Stimulated activated CD4-positive, alpha-beta T cell treated with anti-CD3 and anti-CD28 coated beads, TNF-alpha, amount 100 ng/mL, for 48 hours (primary cell): ENCODE measurements around the gene UBTF.

Experiments
- DNase-seq, 3 donors: peaks; one replicate each; pipeline ENCODE4 v3.0.0-alpha.2; 2020; ENCODE audit warnings: low read depth in 3 of 3

Gene UBTF

GRCh38 chr17:44213403-44214229 lies 5.9 kb downstream of the UBTF start:
- DNase-seq = no peak

DNA sequence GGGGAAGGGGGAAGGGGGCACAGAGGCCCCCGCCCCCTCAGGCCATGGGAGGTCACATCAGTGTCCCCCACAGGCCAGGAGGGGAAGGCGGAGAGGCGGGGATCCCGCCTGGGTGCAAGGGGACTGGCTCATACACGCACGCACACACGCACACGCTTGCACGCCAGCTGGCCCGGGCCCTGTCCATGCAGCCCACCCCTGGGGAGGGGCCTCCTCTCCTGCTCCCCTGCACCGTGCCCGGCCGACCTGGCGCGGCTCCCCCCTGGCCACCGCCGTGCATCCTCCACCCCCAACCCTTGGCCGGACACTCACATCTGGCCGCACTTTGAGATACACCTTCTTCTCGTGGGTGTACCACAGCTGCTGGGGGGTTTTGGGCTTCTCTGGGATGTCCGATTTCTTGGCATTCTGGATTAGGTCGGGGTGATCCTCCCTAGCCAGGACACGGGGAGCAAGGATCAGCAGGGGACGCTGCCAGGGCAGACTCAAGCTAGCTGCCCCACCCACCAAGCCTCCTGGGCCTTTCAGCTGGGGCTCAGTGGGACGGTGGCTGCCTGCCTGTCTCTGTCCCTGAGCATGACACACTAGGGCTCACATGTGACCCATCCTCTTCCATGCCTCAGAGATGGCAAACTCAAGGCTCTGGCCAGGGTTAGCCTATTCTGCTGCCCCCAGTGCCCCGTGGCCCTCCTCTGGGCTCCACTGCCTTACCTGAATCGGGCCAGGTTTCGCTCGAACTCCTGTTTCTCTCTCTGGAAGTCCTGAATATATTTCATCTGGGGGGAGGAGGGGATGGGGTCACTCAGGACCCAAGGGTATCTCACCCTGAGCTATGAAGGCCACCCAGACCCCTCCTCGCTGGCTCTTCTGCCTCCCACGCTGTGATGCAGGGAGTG lies 6.7 kb downstream of the UBTF start:
- no peak for DNase-seq

- no peak for DNase-seq
Observed at GRCh38 chr17:44211281-44212265, 7.9 kb downstream of the UBTF start.

- DNase-seq = peak; percentile 86 to 88 (median 87)
Observed at GRCh38 chr17:44210342-44211192, 8.9 kb downstream of the UBTF start.

DNA sequence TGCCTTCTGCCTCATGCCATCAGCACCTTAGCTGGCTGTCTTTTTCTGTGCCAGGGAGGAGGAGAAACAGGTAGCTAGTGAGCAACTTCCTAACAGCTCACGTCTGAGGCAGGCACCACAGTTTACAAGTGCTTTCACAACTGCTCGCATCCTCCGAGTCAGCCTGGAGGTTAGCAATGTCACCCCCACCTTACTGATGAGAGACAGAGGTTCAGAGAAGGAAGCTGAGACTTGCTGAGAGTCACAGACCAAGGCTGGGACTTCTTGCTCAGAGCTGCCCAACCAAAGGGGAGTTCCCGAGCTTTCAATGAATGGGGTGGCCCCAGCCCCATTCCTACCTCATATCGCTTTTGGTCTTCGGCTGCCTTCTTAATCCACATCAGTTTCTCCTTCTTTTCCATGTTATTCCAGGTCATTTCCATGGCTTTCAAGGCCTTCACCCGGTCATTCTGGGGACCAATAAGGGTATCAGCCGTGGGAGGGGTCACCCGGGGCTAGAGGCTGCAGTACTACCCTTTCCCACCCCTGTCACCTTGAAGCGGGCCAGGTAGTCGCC lies 9.6 kb downstream of the UBTF start:
- peak in 2 of 3 donors; percentile 55 to 70 for DNase-seq

DNA sequence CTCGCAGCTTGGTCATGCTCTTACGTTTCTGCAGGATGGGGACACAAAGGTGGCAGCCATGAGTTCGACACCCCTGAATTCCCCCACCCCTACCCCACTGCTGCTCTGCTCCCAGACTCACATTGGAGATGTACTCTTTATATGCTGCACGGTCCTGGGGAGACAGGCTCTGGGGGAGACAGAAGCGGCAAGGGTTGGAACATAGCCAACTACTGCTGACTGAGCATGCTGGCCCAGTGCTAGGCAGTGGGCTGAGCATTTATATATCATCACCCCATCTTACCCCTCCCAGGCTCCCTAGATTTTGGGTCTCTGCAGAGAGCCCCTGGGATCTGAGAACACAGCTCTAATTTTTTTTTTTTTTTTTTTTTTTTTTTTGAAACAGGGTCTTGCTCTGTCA lies 11.7 kb downstream of the UBTF start:
- DNase-seq = no peak

- DNase-seq = no peak
Observed at GRCh38 chr17:44207319-44207718, 12.2 kb downstream of the UBTF start.

DNA sequence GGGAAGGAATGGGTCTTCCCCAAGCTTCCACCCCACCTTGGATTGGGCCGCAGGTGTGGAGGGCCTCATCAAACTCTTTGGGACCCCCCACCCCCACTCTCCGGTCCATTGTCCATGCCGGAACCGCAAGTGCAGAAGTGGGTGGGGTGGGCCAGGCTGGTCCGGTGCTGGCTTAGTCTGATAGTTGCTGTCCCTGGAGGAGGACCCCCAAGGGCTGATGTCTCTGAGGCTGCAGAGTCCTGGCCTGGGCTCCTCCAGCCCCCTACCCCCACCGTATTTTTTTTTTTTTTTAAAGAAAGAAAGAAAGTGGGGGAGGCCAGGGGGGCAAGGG lies 12.7 kb downstream of the UBTF start:
- no peak for DNase-seq

GRCh38 chr17:44205962-44206824 lies 13.3 kb downstream of the UBTF start:
- no peak for DNase-seq

DNA sequence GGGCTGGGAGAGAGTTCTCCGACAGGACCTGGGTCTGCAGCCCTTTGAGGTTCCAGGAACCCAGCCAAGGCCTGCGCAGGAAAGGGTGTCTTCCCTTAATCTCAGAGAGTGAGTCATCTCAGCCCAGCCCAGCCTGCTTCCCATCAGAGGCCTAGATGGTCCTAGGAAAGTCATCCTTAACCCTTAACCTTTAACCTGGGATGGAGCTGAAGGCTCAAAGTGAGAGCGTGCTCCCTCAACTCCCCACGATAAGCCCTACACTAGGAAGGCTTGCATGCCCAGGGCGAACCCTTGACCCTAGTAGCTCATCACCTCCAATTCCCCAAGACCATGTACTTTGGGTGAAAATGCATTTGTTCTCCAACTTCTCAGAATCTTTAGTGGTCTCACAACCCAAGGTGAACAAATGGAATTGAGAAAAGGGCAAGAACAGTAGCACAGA lies 15.0 kb downstream of the UBTF start:
- DNase-seq = no peak

DNA sequence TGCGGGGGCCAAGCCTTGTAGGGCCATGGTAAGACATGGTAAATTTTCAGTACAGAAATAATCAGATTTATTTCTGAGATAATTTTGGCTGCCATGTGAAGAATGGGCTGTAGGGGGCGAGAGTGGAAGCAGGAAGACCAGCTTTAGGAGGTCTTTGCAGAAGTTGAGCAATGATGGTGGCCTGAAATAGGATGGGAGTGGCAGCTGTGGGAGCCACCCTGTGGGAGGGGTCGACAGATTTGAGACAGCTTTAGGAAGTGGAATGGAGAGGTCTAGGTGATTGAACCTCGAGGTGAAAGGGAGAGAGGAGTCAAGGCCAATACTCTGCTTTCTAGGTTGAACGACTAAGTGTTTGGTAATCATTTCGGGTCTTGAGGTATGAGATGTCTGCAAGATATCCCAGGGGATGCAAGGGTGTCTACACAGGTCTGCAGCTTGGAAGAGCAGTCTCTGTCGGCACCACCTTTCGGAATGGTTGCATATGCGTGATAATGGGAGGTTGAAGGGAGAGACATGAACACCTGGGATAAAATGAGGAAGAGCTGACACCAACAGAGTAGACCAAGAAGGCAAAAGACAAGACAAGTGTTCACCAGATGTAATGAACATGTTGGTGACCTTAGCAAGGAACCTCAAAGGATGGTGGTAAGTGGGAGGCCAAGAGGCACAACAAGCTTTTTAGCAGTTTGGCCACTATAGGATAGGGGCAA lies 15.6 kb downstream of the UBTF start:
- peak in 1 of 3 donors; percentile 53 for DNase-seq

DNA sequence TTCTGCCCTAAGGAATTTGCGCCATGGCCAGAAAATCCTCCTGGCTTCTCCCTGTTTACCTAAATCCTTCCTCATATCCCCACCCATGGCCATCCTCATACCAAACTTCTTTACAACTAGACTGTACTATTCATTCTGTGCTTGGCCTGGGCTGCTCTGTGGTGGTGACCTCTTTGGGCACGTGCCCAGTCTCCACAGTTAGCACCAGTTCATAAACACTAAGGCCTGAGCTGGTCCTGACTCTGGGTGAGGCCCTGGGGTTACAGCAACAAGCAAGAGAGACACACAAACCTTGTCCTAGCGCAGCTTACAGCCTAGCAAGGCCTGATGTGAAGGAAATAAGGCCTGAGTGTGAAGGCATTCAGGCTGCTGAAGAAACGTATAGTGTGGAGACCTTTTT lies 16.7 kb downstream of the UBTF start:
- no peak for DNase-seq

DNA sequence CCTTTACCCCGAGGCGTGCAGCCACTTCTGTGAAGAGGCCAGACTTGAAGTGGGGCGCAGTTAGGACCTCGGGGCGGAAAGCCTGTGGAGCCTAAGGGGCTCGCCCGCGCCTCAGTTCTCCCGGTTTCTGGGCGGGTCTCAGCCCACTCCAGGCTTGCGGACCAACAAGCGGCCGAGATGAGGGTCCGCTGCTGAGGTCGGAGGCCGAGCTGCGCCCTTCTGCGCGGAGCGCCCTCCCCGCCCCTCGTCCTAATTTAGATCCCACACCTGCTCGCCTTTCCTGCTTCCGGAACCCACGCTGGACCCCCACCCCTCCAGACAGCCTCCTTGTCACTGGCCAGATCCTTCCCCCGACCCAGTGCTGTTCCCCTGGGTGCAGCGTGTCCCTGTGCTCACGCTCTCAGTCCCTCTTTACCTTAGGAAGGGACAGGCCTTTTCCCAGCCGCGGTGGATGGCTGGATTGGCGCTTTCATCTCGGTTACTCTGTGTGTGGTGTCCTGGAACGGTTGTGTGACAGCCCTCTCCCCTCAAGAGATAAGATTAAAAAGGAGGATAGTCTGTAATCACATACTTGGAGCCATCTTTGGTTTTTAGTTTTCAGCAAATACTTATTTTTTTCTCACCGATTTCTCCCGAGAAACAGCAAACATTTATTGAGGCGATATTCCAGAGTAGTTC lies 18.9 kb downstream of the UBTF start:
- DNase-seq = no peak

GRCh38 chr17:44199553-44200477 lies 19.7 kb downstream of the UBTF start, which contains the start of gene ATXN7L3:
TSS of gene ATXN7L3 (minus strand) at chr17:44199884. CDS start at chr17:44198070, 1,814 bp downstream.
- DNase-seq = peak; percentile 99 to 100 (median 99)

GRCh38 chr17:44198721-44199552 lies 20.5 kb downstream of the UBTF start:
- DNase-seq = peak in 1 of 3 donors; percentile 55
